Sigmoid colon (tissue), 4 donors: ENCODE data around the gene ACADM.

Source experiments
- CTCF ChIP-seq, 4 experiments: fragments of 450-650 bp in 3 of 4; fragments of 200-600 bp in 1 of 4; IDR thresholded peaks; one replicate each; pipeline ENCODE4 v1.5.1; 2016 to 2019; ENCODE audit warnings: antibody characterized with exemption in 4 of 4, mild to moderate bottlenecking in 3 of 4, moderate library complexity in 2 of 4
- EP300 ChIP-seq, 4 donors: sonication (generic); formaldehyde crosslinking; IDR thresholded peaks; one replicate each; pipeline ENCODE4 v1.6.1; 2017; ENCODE audit warnings: antibody characterized with exemption in 4 of 4
- POLR2A ChIP-seq, 2 donors: fragments of 450-650 bp; IDR thresholded peaks; one replicate each; pipeline ENCODE4 v1.6.1; 2016; ENCODE audit warnings: antibody characterized with exemption in 2 of 2, mild to moderate bottlenecking in 2 of 2, moderate library complexity in 2 of 2

DNA sequence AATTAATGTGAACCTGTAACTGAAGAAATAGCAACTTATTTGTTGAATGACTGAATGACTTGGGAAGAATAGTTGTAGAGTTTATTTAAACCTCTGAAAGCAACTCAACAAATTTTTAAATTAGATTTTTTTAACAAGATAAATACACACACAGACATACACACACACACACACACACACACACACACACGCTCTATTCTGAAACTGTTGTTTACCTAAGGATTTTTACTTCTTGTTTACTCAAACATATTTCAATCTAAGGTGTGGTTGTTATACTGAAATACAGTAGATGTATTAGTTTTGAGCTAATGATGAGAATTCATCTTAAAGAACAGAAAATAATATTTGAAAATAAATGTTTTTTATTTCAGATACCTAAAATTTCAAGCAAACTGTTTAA, 11.5 kb downstream of the ACADM start:
- TF ChIP-seq CTCF (IDR thresholded peaks at IDR 0.05) (no peak), POLR2A (IDR thresholded peaks at IDR 0.05) (no peak), EP300 (IDR thresholded peaks at IDR 0.05) (no peak)
